Type B pancreatic cell (in vitro differentiated cells): ENCODE results near the gene ATP13A4. TPM values are rescaled to one million over a fixed set of nuclear protein-coding genes. Genes with fewer than 3 reads are reported as not detected.
A peak's percentile ranks its signal among the peaks of the same experiment; 100 is the strongest.

Experiments
- DNase-seq: peaks from one replicate; pipeline ENCODE4 v3.0.0; 2021; ENCODE audit warnings: mixed read lengths; ENCODE audit not compliant: unreplicated experiment; ENCODE audit errors: extremely low spot score
- H3K27ac Mint-ChIP-seq: 2 replicates; pipeline ENCODE4 v1.8.0; 2021; ENCODE audit warnings: mild to moderate bottlenecking, mixed read lengths
- H3K27me3 Mint-ChIP-seq: 2 replicates; pipeline ENCODE4 v1.8.0; 2021; ENCODE audit warnings: mixed read lengths
- H3K36me3 Mint-ChIP-seq: 2 replicates; pipeline ENCODE4 v1.8.0; 2021; ENCODE audit warnings: mixed read lengths
- H3K4me1 Mint-ChIP-seq: one replicate; pipeline ENCODE4 v1.8.0; 2021; ENCODE audit warnings: mixed read lengths; ENCODE audit not compliant: unreplicated experiment
- H3K4me3 Mint-ChIP-seq: 2 replicates; pipeline ENCODE4 v1.8.0; 2021; ENCODE audit warnings: mild to moderate bottlenecking, mixed read lengths
- H3K9me3 Mint-ChIP-seq: 2 replicates; pipeline ENCODE4 v1.8.0; 2021; ENCODE audit warnings: mixed read lengths
- CTCF ChIP-seq: fragments of 200-600 bp; sonication (generic); conservative IDR thresholded peaks from 2 replicates; pipeline ENCODE4 v1.5.0; 2021; ENCODE audit warnings: antibody characterized with exemption, mild to moderate bottlenecking
- total RNA-seq: library from RNA; stranded (reverse); gene quantifications from 2 replicates; pipeline ENCODE4 v1.2.1, GENCODE V29; 2021; ENCODE audit warnings: low replicate concordance

ATP13A4 gene
- total RNA-seq, 1 donor from 2014 or later: 10.2 TPM

- Mint-ChIP-seq H3K27ac (peak overlapping the region; percentile 97), H3K4me1 (peaks cover 31% of the 10 kb centered on the region), H3K4me3 (peak overlapping the region; percentile 98), H3K27me3 (no peaks in the 10 kb centered on the region), H3K36me3 (peaks cover 17% of the 10 kb centered on the region), H3K9me3 (no peaks in the 10 kb centered on the region)
- DNase-seq: no peak
- no peak for TF ChIP-seq CTCF
Measured at GRCh38 chr3:193594946-193595689, 40.4 kb upstream of the ATP13A4 start.

- no peak for DNase-seq
- TF ChIP-seq CTCF: no peak
- peaks cover 17% of the 10 kb centered on the region for H3K36me3 Mint-ChIP-seq
Measured at GRCh38 chr3:193593668-193594030, 39.0 kb upstream of the ATP13A4 start.

GRCh38 chr3:193592841-193593667 is 38.4 kb upstream of the ATP13A4 start, which contains the start of gene OPA1:
TSS of gene OPA1 (plus strand) at chr3:193593208. CDS start at chr3:193593378, 170 bp downstream.
- peak within 1 kb of the TSS; percentile 97 for H3K27ac Mint-ChIP-seq
- H3K4me1 Mint-ChIP-seq: peaks cover 31% of the 10 kb centered on the region
- H3K36me3 Mint-ChIP-seq: peaks cover 12% of the 10 kb centered on the region
- H3K4me3 Mint-ChIP-seq: peak within 1 kb of the TSS; percentile 98
- TF ChIP-seq CTCF: peak; percentile 59
- DNase-seq: peak; percentile 98
- no peaks in the 10 kb centered on the region for H3K27me3 Mint-ChIP-seq
- H3K9me3 Mint-ChIP-seq: no peaks in the 10 kb centered on the region

More at GRCh38 chr3:193593668-193594030, 39.0 kb upstream of the ATP13A4 start:
- Mint-ChIP-seq H3K27me3 (no peaks in the 10 kb centered on the region), H3K4me3 (peak overlapping the region; percentile 98), H3K9me3 (no peaks in the 10 kb centered on the region), H3K27ac (peak overlapping the region; percentile 97), H3K4me1 (peaks cover 31% of the 10 kb centered on the region)

- Mint-ChIP-seq H3K36me3 (no peaks in the 10 kb centered on the region), H3K4me1 (peaks cover 19% of the 10 kb centered on the region), H3K4me3 (no peak overlapping the region), H3K9me3 (no peaks in the 10 kb centered on the region), H3K27ac (peak overlapping the region; percentile 30), H3K27me3 (no peaks in the 10 kb centered on the region)
- no peak for TF ChIP-seq CTCF
- DNase-seq: no peak
Measured at GRCh38 chr3:193590088-193590856, 35.6 kb upstream of the ATP13A4 start.

- no peak overlapping the region for H3K4me3 Mint-ChIP-seq
- H3K4me1 Mint-ChIP-seq: peaks cover 13% of the 10 kb centered on the region
- no peak for TF ChIP-seq CTCF
- no peaks in the 10 kb centered on the region for H3K9me3 Mint-ChIP-seq
- H3K36me3 Mint-ChIP-seq: no peaks in the 10 kb centered on the region
- DNase-seq: no peak
- H3K27ac Mint-ChIP-seq: peak overlapping the region; percentile 30
- H3K27me3 Mint-ChIP-seq: no peaks in the 10 kb centered on the region
Measured at GRCh38 chr3:193589616-193590015, 34.9 kb upstream of the ATP13A4 start.
